MCF 10A (cell line): ENCODE data around the gene TMEM131L. TPM values are rescaled to one million over a fixed set of nuclear protein-coding genes. Genes with fewer than 3 reads are reported as not detected.

Experiments
- BruUV-seq: library from RNA; stranded (reverse); fragments of 400-500 nt; replicated peaks from 2 replicates; lab custom pipeline; 2021; lab: Mats Ljungman, UMichigan
- CTCF ChIA-PET: fragments of 300-600 bp; sonication (Branson Sonifier 250); formaldehyde crosslinking; extraction: SDS; loops from one replicate; lab custom pipeline; 2021; ENCODE audit warnings: antibody characterized with exemption, inconsistent platforms; lab: Yijun Ruan, JAX
- POLR2A ChIA-PET: fragments of 300-600, 350-650 bp; sonication (Branson Sonifier 250); formaldehyde crosslinking; extraction: SDS; loops from one replicate; lab custom pipeline; 2020; ENCODE audit warnings: antibody characterized with exemption, inconsistent platforms; lab: Yijun Ruan, JAX
- DNase-seq: peaks from one replicate; pipeline ENCODE4 v3.0.0-alpha.2; 2018; ENCODE audit not compliant: unreplicated experiment
- H3K27ac Mint-ChIP-seq: one replicate; pipeline ENCODE4 v1.8.0; 2022; ENCODE audit warnings: mild to moderate bottlenecking, low read depth, mixed read lengths; ENCODE audit not compliant: unreplicated experiment
- H3K27me3 Mint-ChIP-seq: one replicate; pipeline ENCODE4 v1.8.0; 2022; ENCODE audit warnings: mixed read lengths; ENCODE audit not compliant: insufficient read depth, unreplicated experiment
- H3K36me3 Mint-ChIP-seq: one replicate; pipeline ENCODE4 v1.8.0; 2022; ENCODE audit warnings: mild to moderate bottlenecking, moderate library complexity, mixed read lengths; ENCODE audit not compliant: insufficient read depth, unreplicated experiment
- H3K4me1 Mint-ChIP-seq: one replicate; pipeline ENCODE4 v1.8.0; 2022; ENCODE audit warnings: mixed read lengths; ENCODE audit not compliant: insufficient read depth, unreplicated experiment
- H3K4me3 Mint-ChIP-seq: one replicate; pipeline ENCODE4 v1.8.0; 2022; ENCODE audit warnings: mild to moderate bottlenecking, moderate library complexity, mixed read lengths; ENCODE audit not compliant: unreplicated experiment
- H3K9me3 Mint-ChIP-seq: one replicate; pipeline ENCODE4 v1.8.0; 2022; ENCODE audit warnings: mixed read lengths; ENCODE audit not compliant: unreplicated experiment
- intact Hi-C: fragments of 100-400 bp; cut with micrococcal nuclease; formaldehyde crosslinking; loops from 2 replicates; pipeline ENCODE4 v1.14.1; 2022
- total RNA-seq: library from RNA; stranded (reverse); gene quantifications from 2 replicates; pipeline ENCODE4 v1.2.3, GENCODE V29; 2022
- TF ChIP-seq, protein P1 (sequence below): fragments of 200-600 bp; IDR thresholded peaks from one replicate; pipeline ENCODE4 v1.8.0; 2022; ENCODE audit warnings: antibody characterized with exemption, mild to moderate bottlenecking; ENCODE audit not compliant: unreplicated experiment

TMEM131L gene
- total RNA-seq, 1 experiment from 2014 or later = 10.1 TPM

DNA sequence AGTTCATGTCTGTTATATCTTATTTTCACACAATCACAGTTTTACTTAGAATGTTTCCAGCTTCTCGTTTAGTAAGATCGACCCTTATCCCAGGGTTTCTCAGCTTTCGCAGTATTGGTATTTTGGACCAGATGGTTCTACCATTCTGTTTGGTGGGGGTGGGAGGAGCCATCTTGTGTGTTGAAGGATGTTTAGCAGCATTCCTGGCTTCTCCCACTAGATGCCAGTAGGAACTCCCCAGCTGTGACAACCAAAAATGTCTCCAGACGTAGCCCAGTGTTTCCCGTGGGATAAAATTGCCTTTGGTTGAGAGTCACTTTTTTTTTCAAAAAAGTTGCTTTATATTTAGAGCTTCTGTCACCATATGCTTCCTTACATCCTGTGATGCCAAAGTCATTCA, 127.0 kb downstream of the TMEM131L start:
- POLR2A ChIA-PET = no interaction called here
- no TSS peak for BruUV-seq
- Mint-ChIP-seq H3K36me3 (peaks cover 31% of the 10 kb centered on the region), H3K27me3 (no peaks in the 10 kb centered on the region), H3K27ac (no peak overlapping the region), H3K4me3 (no peak overlapping the region), H3K4me1 (peaks cover 7% of the 10 kb centered on the region), H3K9me3 (no peaks in the 10 kb centered on the region)
- DNase-seq = no peak
- CTCF ChIA-PET = interaction anchor here (0.6 to 2.3 kb wide), 7 partner anchors 42 to 713 kb away, joined by 3 to 8 read pairs (median 3); no protein-coding TSS in a partner anchor
- TF ChIP-seq, protein P1, sequence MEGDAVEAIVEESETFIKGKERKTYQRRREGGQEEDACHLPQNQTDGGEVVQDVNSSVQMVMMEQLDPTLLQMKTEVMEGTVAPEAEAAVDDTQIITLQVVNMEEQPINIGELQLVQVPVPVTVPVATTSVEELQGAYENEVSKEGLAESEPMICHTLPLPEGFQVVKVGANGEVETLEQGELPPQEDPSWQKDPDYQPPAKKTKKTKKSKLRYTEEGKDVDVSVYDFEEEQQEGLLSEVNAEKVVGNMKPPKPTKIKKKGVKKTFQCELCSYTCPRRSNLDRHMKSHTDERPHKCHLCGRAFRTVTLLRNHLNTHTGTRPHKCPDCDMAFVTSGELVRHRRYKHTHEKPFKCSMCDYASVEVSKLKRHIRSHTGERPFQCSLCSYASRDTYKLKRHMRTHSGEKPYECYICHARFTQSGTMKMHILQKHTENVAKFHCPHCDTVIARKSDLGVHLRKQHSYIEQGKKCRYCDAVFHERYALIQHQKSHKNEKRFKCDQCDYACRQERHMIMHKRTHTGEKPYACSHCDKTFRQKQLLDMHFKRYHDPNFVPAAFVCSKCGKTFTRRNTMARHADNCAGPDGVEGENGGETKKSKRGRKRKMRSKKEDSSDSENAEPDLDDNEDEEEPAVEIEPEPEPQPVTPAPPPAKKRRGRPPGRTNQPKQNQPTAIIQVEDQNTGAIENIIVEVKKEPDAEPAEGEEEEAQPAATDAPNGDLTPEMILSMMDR = no peak
- intact Hi-C loops = no loop called here

DNA sequence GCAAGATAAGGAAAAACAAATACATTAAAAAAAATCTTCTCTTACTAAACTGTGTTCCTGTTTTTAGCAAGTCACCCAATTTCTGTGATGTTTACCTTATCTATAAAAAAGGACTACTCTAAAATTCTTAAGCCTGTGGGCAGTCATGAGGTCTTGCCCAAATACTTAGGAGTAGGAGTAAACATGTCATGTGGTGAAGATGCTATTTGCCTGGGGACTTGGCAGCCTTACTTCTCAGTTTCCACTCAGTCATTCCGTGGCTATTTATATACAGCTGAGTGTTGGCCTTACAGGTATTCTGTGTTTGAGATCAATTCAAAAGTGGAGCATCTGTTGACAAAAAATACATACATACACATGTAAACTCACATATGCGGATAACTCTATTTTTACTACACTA, 128.1 kb downstream of the TMEM131L start:
- ChIA-PET POLR2A (interaction anchor here (0.5 kb wide), 1 partner anchor 150 kb away, joined by 3 read pairs; no protein-coding TSS in a partner anchor), CTCF (interaction anchor here (0.6 to 2.3 kb wide), 3 partner anchors 155 to 748 kb away, joined by 3 to 8 read pairs (median 4); no protein-coding TSS in a partner anchor)
- TF ChIP-seq, protein P1 = no peak
- Mint-ChIP-seq H3K4me3 (no peak overlapping the region), H3K36me3 (peaks cover 38% of the 10 kb centered on the region), H3K27ac (no peak overlapping the region), H3K9me3 (no peaks in the 10 kb centered on the region), H3K27me3 (no peaks in the 10 kb centered on the region), H3K4me1 (peaks cover 7% of the 10 kb centered on the region)
- DNase-seq = no peak
- intact Hi-C loops = no loop called here
- BruUV-seq = no TSS peak

DNA sequence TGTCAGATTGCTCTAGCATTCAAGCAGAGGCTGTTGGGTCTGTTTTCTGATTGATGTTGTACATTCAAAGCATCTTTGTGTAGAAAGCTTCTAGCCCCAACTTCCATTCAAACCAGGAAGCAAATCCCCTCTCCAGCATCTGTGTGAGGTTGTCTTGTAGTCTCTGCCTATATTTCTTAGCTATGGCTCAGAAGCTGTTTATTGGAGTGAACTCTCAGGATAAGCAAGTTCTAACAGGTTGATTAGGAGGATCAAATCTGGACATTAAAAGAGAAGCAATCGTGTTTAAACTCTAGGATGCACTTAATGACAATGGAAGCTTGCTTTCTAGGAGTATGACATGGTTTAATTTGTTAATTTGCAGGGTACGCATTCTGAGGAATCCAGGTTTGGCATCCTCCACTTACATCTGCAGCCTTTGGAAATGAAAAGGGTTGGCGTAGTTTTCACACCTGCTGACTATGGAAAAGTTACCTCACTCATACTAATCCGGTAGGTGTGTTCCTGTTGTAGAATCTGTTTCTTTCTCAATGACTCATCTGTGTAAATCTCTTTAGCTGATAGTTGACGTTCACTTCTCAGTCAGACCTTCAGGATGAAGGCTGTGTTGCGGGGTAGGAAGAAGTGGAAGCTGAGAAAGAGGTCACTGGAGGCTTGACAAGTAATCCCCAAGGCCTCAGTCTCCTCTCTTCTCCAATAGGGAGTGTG, 129.9 kb downstream of the TMEM131L start:
- CTCF ChIA-PET = interaction anchor here (0.6 kb wide), 1 partner anchor 1243 kb away, joined by 3 read pairs; no protein-coding TSS in a partner anchor

DNA sequence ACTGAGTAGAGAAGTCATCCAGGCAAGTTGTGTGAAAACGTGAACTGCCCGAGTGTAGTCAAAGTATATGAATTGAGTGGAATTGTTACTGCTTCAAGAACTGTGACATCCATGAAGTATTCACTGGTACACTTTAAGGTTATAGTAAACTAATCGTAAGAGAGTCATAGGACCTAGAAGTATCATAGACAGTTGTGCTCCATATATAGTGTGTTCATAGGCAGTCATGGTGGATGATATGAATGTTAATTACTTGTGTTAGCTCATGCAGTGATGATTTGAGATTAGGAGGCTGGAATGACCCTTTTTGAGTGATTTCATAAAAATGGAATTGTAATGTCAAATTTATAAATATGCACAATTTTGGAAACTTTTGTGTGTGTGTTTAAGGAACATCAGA, 136.6 kb downstream of the TMEM131L start:
- no peak overlapping the region for H3K27ac Mint-ChIP-seq
- no peaks in the 10 kb centered on the region for H3K9me3 Mint-ChIP-seq
- POLR2A ChIA-PET = no interaction called here
- H3K27me3 Mint-ChIP-seq = no peaks in the 10 kb centered on the region
- intact Hi-C loops = no loop called here
- no peak for DNase-seq
- TF ChIP-seq, protein P1 = no peak
- no TSS peak for BruUV-seq
- no peaks in the 10 kb centered on the region for H3K4me1 Mint-ChIP-seq
- H3K4me3 Mint-ChIP-seq = no peak overlapping the region
- CTCF ChIA-PET = no interaction called here
- peaks cover 60% of the 10 kb centered on the region for H3K36me3 Mint-ChIP-seq

More for the DNA sequence above, 129.9 kb downstream of the TMEM131L start:
- H3K36me3 Mint-ChIP-seq = peaks cover 43% of the 10 kb centered on the region
- DNase-seq = peak; percentile 16
- no peaks in the 10 kb centered on the region for H3K9me3 Mint-ChIP-seq
- POLR2A ChIA-PET = interaction anchor here (0.6 to 1.4 kb wide), 4 partner anchors 12 to 245 kb away, joined by 3 to 4 read pairs (median 4); no protein-coding TSS in a partner anchor
- H3K4me1 Mint-ChIP-seq = peaks cover 7% of the 10 kb centered on the region
- no peaks in the 10 kb centered on the region for H3K27me3 Mint-ChIP-seq
- TF ChIP-seq, protein P1 = no peak
- no peak overlapping the region for H3K27ac Mint-ChIP-seq
- no TSS peak for BruUV-seq
- H3K4me3 Mint-ChIP-seq = no peak overlapping the region
- intact Hi-C loops = no loop called here
